H9 (cell line): Measurements from ENCODE around the gene OCRL. TPM values are rescaled to one million over a fixed set of nuclear protein-coding genes. Genes with fewer than 3 reads are reported as not detected.
A peak's percentile ranks its signal among the peaks of the same experiment; 100 is the strongest.

ENCODE experiments used
- DNase-seq: peaks from one replicate; pipeline ENCODE4 v3.0.0-alpha.2; 2017
- H2AFZ ChIP-seq: one replicate; pipeline ENCODE4 v1.6.1; 2013; ENCODE audit warnings: mild to moderate bottlenecking, low read length, control low read depth, moderate library complexity
- H2AK5ac ChIP-seq: 2 replicates; pipeline ENCODE4 v1.6.1; 2013; ENCODE audit warnings: low read length, control low read depth, mixed read lengths; ENCODE audit not compliant: insufficient read length
- H2BK120ac ChIP-seq: one replicate; pipeline ENCODE4 v1.6.1; 2013; ENCODE audit warnings: low read depth, mild to moderate bottlenecking, low read length, control low read depth, inconsistent platforms; ENCODE audit not compliant: poor library complexity, severe bottlenecking
- H2BK12ac ChIP-seq: 2 replicates; pipeline ENCODE4 v1.6.1; 2013; ENCODE audit warnings: low read length, control low read depth, mixed read lengths, low read depth; ENCODE audit not compliant: insufficient read length
- H2BK15ac ChIP-seq: 2 replicates; pipeline ENCODE4 v1.6.1; 2013; ENCODE audit warnings: low read depth, low read length, control low read depth
- H2BK20ac ChIP-seq: one replicate; pipeline ENCODE4 v1.6.1; 2013; ENCODE audit warnings: low read depth, mild to moderate bottlenecking, low read length, control low read depth, inconsistent platforms; ENCODE audit not compliant: poor library complexity, severe bottlenecking
- H2BK5ac ChIP-seq: 2 replicates; pipeline ENCODE4 v1.6.1; 2013; ENCODE audit warnings: low read length, control low read depth, mixed read lengths; ENCODE audit not compliant: insufficient read length
- H3K14ac ChIP-seq: 2 replicates; pipeline ENCODE4 v1.6.1; 2013; ENCODE audit warnings: low read length, control low read depth; ENCODE audit not compliant: insufficient read depth
- H3K18ac ChIP-seq: 2 replicates; pipeline ENCODE4 v1.6.1; 2013; ENCODE audit warnings: low read depth, mild to moderate bottlenecking, mixed read lengths, low read length, control low read depth; ENCODE audit not compliant: insufficient read length
- H3K23ac ChIP-seq: 2 replicates; pipeline ENCODE4 v1.6.1; 2013; ENCODE audit warnings: low read length, control low read depth, mixed read lengths, low read depth; ENCODE audit not compliant: insufficient read length
- H3K23me2 ChIP-seq: 2 replicates; pipeline ENCODE4 v1.6.1; 2013; ENCODE audit warnings: low read depth, mild to moderate bottlenecking, mixed read lengths, low read length, control low read depth; ENCODE audit not compliant: insufficient read length, poor library complexity, severe bottlenecking
- H3K27ac ChIP-seq: 2 replicates; pipeline ENCODE4 v1.5.1; 2013; ENCODE audit warnings: low read length, control low read depth, mixed read lengths, low read depth; ENCODE audit not compliant: insufficient read length
- H3K27me3 ChIP-seq: 2 replicates; pipeline ENCODE4 v1.6.1; 2013; ENCODE audit warnings: low read length, control low read depth, inconsistent platforms; ENCODE audit not compliant: insufficient read depth
- H3K4ac ChIP-seq: 2 replicates; pipeline ENCODE4 v1.6.1; 2013; ENCODE audit warnings: low read depth, mild to moderate bottlenecking, control low read depth, inconsistent platforms, low read length, moderate library complexity
- H3K4me1 ChIP-seq: 2 replicates; pipeline ENCODE4 v1.6.1; 2013; ENCODE audit warnings: low read length, control low read depth, inconsistent platforms; ENCODE audit not compliant: insufficient read depth
- H3K4me2 ChIP-seq: 2 replicates; pipeline ENCODE4 v1.6.1; 2013; ENCODE audit warnings: low read length, control low read depth, mixed read lengths; ENCODE audit not compliant: insufficient read length, insufficient read depth
- H3K56ac ChIP-seq: 2 replicates; pipeline ENCODE4 v1.6.1; 2013; ENCODE audit warnings: low read depth, mild to moderate bottlenecking, mixed read lengths, low read length, control low read depth; ENCODE audit not compliant: insufficient read length
- H3K79me1 ChIP-seq: 2 replicates; pipeline ENCODE4 v1.6.1; 2013; ENCODE audit warnings: low read depth, mild to moderate bottlenecking, moderate library complexity, low read length, control low read depth, inconsistent platforms; ENCODE audit not compliant: insufficient read depth, poor library complexity, severe bottlenecking
- H3K79me2 ChIP-seq: 2 replicates; pipeline ENCODE4 v1.6.1; 2013; ENCODE audit warnings: low read length, control low read depth, inconsistent platforms; ENCODE audit not compliant: insufficient read depth
- H3K9ac ChIP-seq: 2 replicates; pipeline ENCODE4 v1.6.1; 2013; ENCODE audit warnings: low read length, control low read depth, mixed read lengths; ENCODE audit not compliant: insufficient read length; ENCODE audit errors: extremely low read depth
- H3K9me3 ChIP-seq: one replicate; pipeline ENCODE4 v1.6.1; 2013; ENCODE audit warnings: low read depth, low read length, inconsistent platforms; ENCODE audit not compliant: control insufficient read depth
- H3T11ph ChIP-seq: one replicate; pipeline ENCODE4 v1.6.1; 2013; ENCODE audit warnings: mild to moderate bottlenecking, low read length, control low read depth, inconsistent platforms
- H4K20me1 ChIP-seq: one replicate; pipeline ENCODE4 v1.6.1; 2013; ENCODE audit not compliant: control insufficient read depth, insufficient read length, insufficient read depth
- H4K5ac ChIP-seq: 2 replicates; pipeline ENCODE4 v1.6.1; 2013; ENCODE audit warnings: low read depth, mild to moderate bottlenecking, mixed read lengths, low read length, control low read depth; ENCODE audit not compliant: insufficient read length
- H4K8ac ChIP-seq: replicated peaks from 2 replicates; pipeline ENCODE4 v1.6.1; 2013; ENCODE audit warnings: low read length, control low read depth, mixed read lengths, low read depth; ENCODE audit not compliant: insufficient read length
- H4K91ac ChIP-seq: 2 replicates; pipeline ENCODE4 v1.6.1; 2013; ENCODE audit warnings: low read depth, mild to moderate bottlenecking, moderate library complexity, mixed read lengths, low read length, control low read depth; ENCODE audit not compliant: insufficient read length
- H3K27ac Mint-ChIP-seq, 3 experiments: 2 replicates in 2 of 3; 3 replicates in 1 of 3; pipeline ENCODE4 v1.8.0; 2020 to 2021; ENCODE audit warnings: mixed read lengths in 3 of 3, mild to moderate bottlenecking in 1 of 3, moderate library complexity in 1 of 3
- H3K27me3 Mint-ChIP-seq: 2 replicates; pipeline ENCODE4 v1.8.0; 2021; ENCODE audit warnings: low read depth, mild to moderate bottlenecking, moderate library complexity, mixed read lengths
- H3K36me3 Mint-ChIP-seq, 3 experiments: 2 replicates in 2 of 3; 3 replicates in 1 of 3; pipeline ENCODE4 v1.8.0; 2020 to 2021; ENCODE audit warnings: low read depth in 3 of 3, mixed read lengths in 3 of 3; ENCODE audit not compliant: insufficient read depth in 1 of 3
- H3K4me1 Mint-ChIP-seq, 2 experiments: 2 replicates each; pipeline ENCODE4 v1.8.0; 2020; ENCODE audit warnings: mixed read lengths in 2 of 2
- H3K4me3 Mint-ChIP-seq, 2 experiments: 2 replicates in 1 of 2; 3 replicates in 1 of 2; pipeline ENCODE4 v1.8.0; 2020 to 2021; ENCODE audit warnings: mild to moderate bottlenecking in 2 of 2, mixed read lengths in 2 of 2, moderate library complexity in 1 of 2
- H3K9me3 Mint-ChIP-seq, 2 experiments: 2 replicates in 1 of 2; 3 replicates in 1 of 2; pipeline ENCODE4 v1.8.0; 2020; ENCODE audit warnings: mild to moderate bottlenecking in 2 of 2, mixed read lengths in 2 of 2, moderate library complexity in 1 of 2
- WGBS: extraction: QIAGEN DNeasy Blood & Tissue Kit; methylation state at CpG from one replicate; pipeline ENCODE4 v1.1.7; 2013; ENCODE audit warnings: missing lambda C conversion rate, low lambda C conversion rate, mixed read lengths; ENCODE audit not compliant: insufficient read length; ENCODE audit errors: extremely low coverage; 5-methylcytosine and 5-hydroxymethylcytosine counted together
- total RNA-seq: library from RNA; stranded (reverse); gene quantifications from 2 replicates; pipeline ENCODE4 v1.2.1, GENCODE V29; 2021
- TF ChIP-seq, protein P1 (sequence below): fragments of 200-600 bp; sonication (generic); conservative IDR thresholded peaks from 3 replicates; pipeline ENCODE4 v1.8.0; 2021; ENCODE audit warnings: antibody characterized with exemption, mild to moderate bottlenecking

Gene OCRL
- total RNA-seq, 1 experiment from 2014 or later = 31.4 TPM

DNA sequence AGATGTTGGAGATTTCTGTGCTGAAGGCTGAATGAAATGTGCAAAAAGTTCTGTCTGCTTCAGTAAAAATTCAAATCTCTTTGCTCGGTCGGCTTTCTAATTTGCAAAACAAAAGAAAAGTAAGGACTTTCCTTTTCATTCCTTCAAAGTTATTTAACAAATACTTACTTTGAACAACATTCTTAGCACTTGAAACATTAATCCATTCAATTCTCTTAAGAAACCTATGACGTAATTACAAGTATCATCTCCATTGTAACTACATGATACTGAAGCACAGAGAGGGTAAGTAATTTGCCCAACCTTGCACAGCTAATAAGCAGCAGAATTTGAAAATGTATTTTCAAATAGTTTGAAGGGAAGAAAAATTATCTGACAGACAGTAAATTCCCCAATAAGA lies 23.7 kb upstream of the OCRL start:
- Histone ChIP-seq H3K23me2 (no peaks in the 10 kb centered on the region), H3T11ph (no peak overlapping the region), H4K5ac (no peak overlapping the region), H3K4ac (no peak overlapping the region), H4K20me1 (no peaks in the 10 kb centered on the region), H3K56ac (no peak overlapping the region), H3K79me2 (peaks cover 5% of the 10 kb centered on the region; the same call in 1 of the 2 replicates), H2BK12ac (no peak overlapping the region), H3K23ac (no peak overlapping the region), H4K91ac (no peak overlapping the region), H2BK5ac (no peak overlapping the region), H2AFZ (no peak overlapping the region), H2BK15ac (no peak overlapping the region), H3K79me1 (no peaks in the 10 kb centered on the region), H3K27me3 (no peaks in the 10 kb centered on the region), H3K4me1 (no peaks in the 10 kb centered on the region), H4K8ac (no peak overlapping the region), H3K27ac (no peak overlapping the region), H3K4me2 (no peak overlapping the region), H2AK5ac (no peak overlapping the region), H3K18ac (no peak overlapping the region), H2BK20ac (no peak overlapping the region), H3K9me3 (no peaks in the 10 kb centered on the region), H3K14ac (no peak overlapping the region), H3K9ac (no peak overlapping the region), H2BK120ac (no peak overlapping the region)
- Mint-ChIP-seq H3K4me3 (no peak overlapping the region), H3K9me3 (no peaks in the 10 kb centered on the region), H3K36me3 (peaks cover 19 to 39% (median 39%) of the 10 kb centered on the region in 3 experiments), H3K27me3 (no peaks in the 10 kb centered on the region), H3K27ac (peak overlapping the region in 1 of 3 experiments; percentile 43; a peak in 1 of 7 replicates), H3K4me1 (peaks cover 15 to 20% of the 10 kb centered on the region in 2 experiments)
- DNase-seq = no peak
- TF ChIP-seq, protein P1, sequence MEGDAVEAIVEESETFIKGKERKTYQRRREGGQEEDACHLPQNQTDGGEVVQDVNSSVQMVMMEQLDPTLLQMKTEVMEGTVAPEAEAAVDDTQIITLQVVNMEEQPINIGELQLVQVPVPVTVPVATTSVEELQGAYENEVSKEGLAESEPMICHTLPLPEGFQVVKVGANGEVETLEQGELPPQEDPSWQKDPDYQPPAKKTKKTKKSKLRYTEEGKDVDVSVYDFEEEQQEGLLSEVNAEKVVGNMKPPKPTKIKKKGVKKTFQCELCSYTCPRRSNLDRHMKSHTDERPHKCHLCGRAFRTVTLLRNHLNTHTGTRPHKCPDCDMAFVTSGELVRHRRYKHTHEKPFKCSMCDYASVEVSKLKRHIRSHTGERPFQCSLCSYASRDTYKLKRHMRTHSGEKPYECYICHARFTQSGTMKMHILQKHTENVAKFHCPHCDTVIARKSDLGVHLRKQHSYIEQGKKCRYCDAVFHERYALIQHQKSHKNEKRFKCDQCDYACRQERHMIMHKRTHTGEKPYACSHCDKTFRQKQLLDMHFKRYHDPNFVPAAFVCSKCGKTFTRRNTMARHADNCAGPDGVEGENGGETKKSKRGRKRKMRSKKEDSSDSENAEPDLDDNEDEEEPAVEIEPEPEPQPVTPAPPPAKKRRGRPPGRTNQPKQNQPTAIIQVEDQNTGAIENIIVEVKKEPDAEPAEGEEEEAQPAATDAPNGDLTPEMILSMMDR = no peak
- no CpG with 5 or more reads among the region's 3 CpGs for WGBS
